HepG2 (cell line): ENCODE measurements around the gene FIZ1. TPM values are rescaled to one million over a fixed set of nuclear protein-coding genes. Genes with fewer than 3 reads are reported as not detected.
A peak's percentile ranks its signal among the peaks of the same experiment; 100 is the strongest.

Source experiments
- FOXO4 ChIP-seq: sonication (generic); formaldehyde crosslinking; conservative IDR thresholded peaks from 2 replicates; pipeline ENCODE4 v1.8.1; 2023; ENCODE audit warnings: missing genetic modification reagents
- HNF1B ChIP-seq: sonication (generic); formaldehyde crosslinking; IDR thresholded peaks from 2 replicates; pipeline ENCODE4 v1.5.1; 2020; ENCODE audit warnings: mild to moderate bottlenecking, moderate library complexity, missing genetic modification reagents
- KMT2B ChIP-seq: IDR thresholded peaks from 2 replicates; pipeline ENCODE4 v1.6.1; 2016; ENCODE audit warnings: missing genetic modification reagents, missing compliant biosample characterization
- MYNN ChIP-seq: sonication (generic); formaldehyde crosslinking; IDR thresholded peaks from 2 replicates; pipeline ENCODE4 v1.4.0; 2020; ENCODE audit warnings: mild to moderate bottlenecking, low read depth, missing genetic modification reagents
- POLR2A ChIP-seq, 2 experiments: IDR thresholded peaks; 2 replicates each; pipeline ENCODE4 v1.6.1; 2011; ENCODE audit warnings: low read depth in 2 of 2, low read length in 2 of 2, mild to moderate bottlenecking in 1 of 2, moderate library complexity in 1 of 2; ENCODE audit not compliant: insufficient read depth in 1 of 2
- SRF ChIP-seq: IDR thresholded peaks from 2 replicates; pipeline ENCODE4 v1.6.1; 2011; ENCODE audit warnings: mild to moderate bottlenecking, low read depth, low read length, moderate library complexity
- ZBTB44 ChIP-seq: sonication (generic); formaldehyde crosslinking; IDR thresholded peaks from 2 replicates; pipeline ENCODE4 v1.4.0; 2020; ENCODE audit warnings: missing genetic modification reagents
- ZFP36L2 ChIP-seq: sonication (generic); formaldehyde crosslinking; IDR thresholded peaks from 2 replicates; pipeline ENCODE4 v1.4.0; 2020; ENCODE audit warnings: missing genetic modification reagents
- ZNF33A ChIP-seq: sonication (generic); formaldehyde crosslinking; IDR thresholded peaks from 2 replicates; pipeline ENCODE4 v1.5.1; 2020; ENCODE audit warnings: missing genetic modification reagents, mild to moderate bottlenecking, moderate library complexity, borderline replicate concordance
- ZNF407 ChIP-seq: sonication (generic); formaldehyde crosslinking; IDR thresholded peaks from one replicate; pipeline ENCODE4 v1.5.1; 2020; ENCODE audit warnings: mild to moderate bottlenecking, missing genetic modification reagents; ENCODE audit errors: not compliant biosample characterization
- ZNF674 ChIP-seq: sonication (generic); formaldehyde crosslinking; IDR thresholded peaks from 2 replicates; pipeline ENCODE4 v1.5.0; 2020; ENCODE audit warnings: low read depth, mild to moderate bottlenecking, missing genetic modification reagents
- polyA plus RNA-seq, 8 experiments: library from polyadenylated mRNA; depleted of rRNA in 3 of 8; stranded (reverse) in 7 of 8; unstranded in 1 of 8; fragments of >200 nt; fragmentation: Illumina TruSeq in 4 of 8; extraction: Trizol in 4 of 8; gene quantifications; 2 replicates each; pipeline versions ENCODE4 v1.2.1 to v1.2.3, GENCODE V29; 2011 to 2016; ENCODE audit warnings: low read depth in 4 of 8, missing spikeins in 1 of 8, mixed read lengths in 1 of 8; ENCODE audit not compliant: insufficient read depth in 1 of 8
- total RNA-seq, 5 experiments: library from RNA; depleted of rRNA; stranded (reverse); fragments of >200 nt; fragmentation: Illumina TruSeq; extraction: Trizol; gene quantifications; 2 replicates each; pipeline ENCODE4 v1.2.3, GENCODE V29; 2016; ENCODE audit warnings: low read depth in 1 of 5
- TF ChIP-seq, protein P1 (sequence below): sonication (generic); formaldehyde crosslinking; IDR thresholded peaks from 2 replicates; pipeline ENCODE4 v1.4.0; 2020; ENCODE audit warnings: missing genetic modification reagents, borderline replicate concordance

FIZ1 gene
- total and polyA plus RNA-seq, 2 of the 13 experiments (the other 11 are each of a cell fraction or from before 2014, with no cell fraction given) = 3.6 to 5.9 TPM

DNA sequence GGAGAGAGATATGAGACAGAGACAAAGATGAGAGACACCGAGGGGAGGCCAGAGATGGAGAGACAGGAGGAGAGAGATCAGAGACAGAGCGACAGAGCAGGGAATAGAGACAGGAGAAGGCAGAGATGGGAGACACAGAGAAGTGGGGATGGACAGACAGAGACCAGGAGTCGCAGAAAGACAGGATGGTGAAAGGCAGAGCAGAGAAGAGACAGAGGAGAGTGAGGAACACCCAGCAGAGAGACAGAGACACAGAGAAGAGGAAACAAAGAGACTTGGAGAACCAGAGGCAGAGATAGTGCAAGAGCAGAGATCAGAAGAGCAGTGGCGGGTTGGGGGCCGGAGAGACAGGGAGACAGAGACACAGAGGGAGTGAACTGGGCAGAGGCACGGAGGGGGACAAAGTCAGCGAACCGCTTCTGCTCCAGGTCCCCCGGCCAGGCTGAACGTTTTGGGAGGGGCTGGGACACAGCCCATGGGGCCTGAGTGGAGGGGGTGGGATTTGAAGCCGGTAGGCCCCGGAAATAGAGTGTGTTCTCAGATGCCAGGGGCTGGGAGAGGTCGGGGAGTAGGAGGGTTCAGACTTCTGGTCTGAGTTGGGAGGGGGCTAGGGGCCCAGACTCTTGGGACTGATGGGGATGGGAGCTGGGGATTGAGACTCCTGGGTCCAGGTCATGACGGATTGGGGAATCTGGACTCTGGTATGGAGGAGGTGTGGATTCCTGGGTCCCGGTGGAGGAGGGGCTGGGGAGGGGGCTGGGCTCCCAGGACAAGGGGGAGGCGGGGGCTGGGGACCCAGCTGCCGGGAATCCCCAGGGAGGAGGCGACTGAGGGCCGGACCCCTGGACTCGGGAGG lies 19.3 kb downstream of the FIZ1 start (continued):
- TF ChIP-seq ZNF407 (CRISPR knock-in tag) = no peak
- no peak for TF ChIP-seq HNF1B (CRISPR knock-in tag)
- no peak for TF ChIP-seq ZBTB44 (CRISPR knock-in tag)
- no peak for TF ChIP-seq MYNN
- peak in 1 of 2 experiments; percentile 28; a peak in 2 of 4 replicates for TF ChIP-seq POLR2A (IDR thresholded peaks at IDR 0.05; ENCODE audit: insufficient read depth in 1 of 2, low read depth in 2 of 2, low read length in 2 of 2)
- TF ChIP-seq FOXO4 = no peak
- TF ChIP-seq, protein P1, sequence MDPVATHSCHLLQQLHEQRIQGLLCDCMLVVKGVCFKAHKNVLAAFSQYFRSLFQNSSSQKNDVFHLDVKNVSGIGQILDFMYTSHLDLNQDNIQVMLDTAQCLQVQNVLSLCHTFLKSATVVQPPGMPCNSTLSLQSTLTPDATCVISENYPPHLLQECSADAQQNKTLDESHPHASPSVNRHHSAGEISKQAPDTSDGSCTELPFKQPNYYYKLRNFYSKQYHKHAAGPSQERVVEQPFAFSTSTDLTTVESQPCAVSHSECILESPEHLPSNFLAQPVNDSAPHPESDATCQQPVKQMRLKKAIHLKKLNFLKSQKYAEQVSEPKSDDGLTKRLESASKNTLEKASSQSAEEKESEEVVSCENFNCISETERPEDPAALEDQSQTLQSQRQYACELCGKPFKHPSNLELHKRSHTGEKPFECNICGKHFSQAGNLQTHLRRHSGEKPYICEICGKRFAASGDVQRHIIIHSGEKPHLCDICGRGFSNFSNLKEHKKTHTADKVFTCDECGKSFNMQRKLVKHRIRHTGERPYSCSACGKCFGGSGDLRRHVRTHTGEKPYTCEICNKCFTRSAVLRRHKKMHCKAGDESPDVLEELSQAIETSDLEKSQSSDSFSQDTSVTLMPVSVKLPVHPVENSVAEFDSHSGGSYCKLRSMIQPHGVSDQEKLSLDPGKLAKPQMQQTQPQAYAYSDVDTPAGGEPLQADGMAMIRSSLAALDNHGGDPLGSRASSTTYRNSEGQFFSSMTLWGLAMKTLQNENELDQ = no peak
- no peak for TF ChIP-seq SRF
- 0 out of 2 replicates have a peak, but pooled peaks have one; percentile 26 for TF ChIP-seq KMT2B
- no peak for TF ChIP-seq ZNF674 (CRISPR knock-in tag)
- no peak for TF ChIP-seq ZNF33A (CRISPR knock-in tag)
- TF ChIP-seq ZFP36L2 (CRISPR knock-in tag) = no peak
